HG03575 (cell line): ENCODE data around the gene PPP5C.
"Not testable (repeated sequence)": the region's sequence is repeated elsewhere in the genome, so short reads cannot be mapped to it uniquely, and the experiment has no call there.

Experiments used
- ATAC-seq: cut with Tn5 transposase; IDR thresholded peaks from one replicate; pipeline ENCODE4 v1.9.1; 2021; ENCODE audit not compliant: unreplicated experiment, insufficient number of reproducible peaks, low FRiP score; ENCODE audit errors: extremely low read depth

Gene PPP5C

DNA sequence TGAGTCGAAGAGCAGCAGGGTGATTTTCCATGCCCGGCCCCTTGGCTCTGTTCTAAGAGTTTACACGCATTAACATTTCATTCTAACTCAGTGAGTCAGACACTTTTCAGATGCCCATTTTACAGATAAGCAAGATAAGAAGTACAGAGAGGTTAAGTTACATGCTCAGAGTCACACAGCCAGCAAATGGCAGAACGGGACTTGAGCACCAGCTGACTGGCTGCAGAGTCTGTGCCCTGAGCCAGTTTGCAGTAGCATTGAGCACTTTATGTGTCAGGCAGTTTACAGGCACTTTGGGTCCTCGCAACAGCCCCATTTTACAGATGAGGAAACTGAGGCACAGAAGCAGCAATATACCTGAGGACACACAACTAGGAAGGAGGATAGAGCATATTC, 47.5 kb downstream of the PPP5C start:
- ATAC-seq, result no peak

GRCh38 chr19:46397801-46398479, 51.1 kb downstream of the PPP5C start:
- not testable (repeated sequence) for ATAC-seq

DNA sequence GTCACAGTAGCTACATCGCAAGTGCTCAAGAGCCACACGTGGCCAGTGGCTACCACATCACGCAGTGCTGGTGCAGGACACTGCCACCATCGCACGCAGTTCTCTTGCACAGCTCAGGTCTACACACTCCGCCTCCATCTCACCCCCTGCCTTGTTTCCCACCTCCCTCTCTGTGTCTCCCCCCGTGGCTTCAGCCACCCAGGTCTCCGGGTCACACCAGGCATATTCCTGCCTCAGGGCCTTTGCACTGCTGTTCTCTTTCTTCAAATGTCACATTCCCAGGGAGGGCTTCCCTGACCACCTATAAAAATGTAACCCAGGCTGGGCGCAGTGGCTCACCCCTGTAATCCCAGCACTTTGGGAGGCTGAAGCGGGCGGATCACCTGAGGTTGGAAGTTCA, 55.8 kb downstream of the PPP5C start:
- ATAC-seq, result no peak

- ATAC-seq, result no peak
These were observed 57.3 kb downstream of the PPP5C start for GRCh38 chr19:46404055-46404752.

DNA sequence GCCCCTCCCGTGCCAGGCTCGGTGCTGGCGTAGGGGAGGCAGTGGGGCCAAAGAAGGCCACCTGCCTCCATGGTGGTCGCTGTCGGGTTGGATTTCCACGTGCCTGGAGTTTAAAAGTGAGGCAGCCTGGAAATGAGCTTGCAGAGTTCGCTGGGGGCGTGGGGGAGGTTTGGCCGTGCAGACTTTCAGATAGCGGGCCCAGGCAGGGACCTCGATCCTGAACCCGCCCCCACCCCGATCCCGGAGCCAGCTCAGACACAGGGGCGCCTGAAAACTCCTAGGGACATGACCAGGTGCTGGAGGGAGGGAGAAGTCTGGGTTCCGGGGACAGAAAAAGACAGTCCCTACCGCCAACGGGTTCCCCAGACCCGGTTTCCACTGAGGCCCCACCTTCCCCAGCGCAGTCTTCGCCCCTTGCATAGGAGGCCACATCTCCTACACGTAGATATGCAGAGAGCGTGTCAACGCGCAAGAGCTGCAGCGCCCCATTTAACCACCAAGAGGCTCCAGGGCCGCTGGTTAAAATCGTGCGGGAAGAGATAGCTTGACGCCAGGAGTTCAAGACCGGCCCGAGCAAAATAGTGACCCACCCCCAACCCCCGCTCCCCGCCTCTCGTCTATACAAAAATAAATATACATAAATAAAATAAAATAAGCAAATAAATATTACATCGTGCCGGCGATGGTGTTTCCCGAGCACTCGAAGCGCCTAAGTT, 58.0 kb downstream of the PPP5C start:
- ATAC-seq, result no peak

GRCh38 chr19:46406976-46407375, 60.1 kb downstream of the PPP5C start:
- no peak for ATAC-seq

GRCh38 chr19:46407856-46408663, 61.2 kb downstream of the PPP5C start:
- no peak for ATAC-seq

GRCh38 chr19:46408664-46409039, 61.8 kb downstream of the PPP5C start:
- no peak for ATAC-seq

DNA sequence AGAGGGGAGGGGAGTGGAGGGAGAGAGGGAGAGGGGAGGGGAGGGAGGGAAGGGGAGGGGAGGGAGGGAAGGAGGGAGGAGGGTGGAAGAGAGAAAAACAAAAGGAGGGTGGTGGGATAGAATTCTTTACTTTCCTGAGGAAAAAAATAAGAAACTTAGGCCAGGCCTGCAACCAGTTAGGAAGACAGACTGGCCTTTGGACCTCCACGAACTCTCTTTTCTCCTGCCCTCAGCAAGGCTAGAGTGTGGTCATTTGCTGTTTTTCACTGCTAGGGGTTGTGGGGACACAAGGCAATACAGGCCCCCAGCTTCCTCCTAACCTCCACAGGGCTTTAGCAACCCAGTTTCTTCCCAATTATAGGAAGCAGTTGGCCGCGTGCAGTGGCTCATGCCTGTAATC, 62.3 kb downstream of the PPP5C start:
- ATAC-seq, result no peak

- ATAC-seq, result no peak
These were observed 63.6 kb downstream of the PPP5C start for GRCh38 chr19:46410205-46411087.

- no peak for ATAC-seq
These were observed 64.4 kb downstream of the PPP5C start for GRCh38 chr19:46411088-46411924.

DNA sequence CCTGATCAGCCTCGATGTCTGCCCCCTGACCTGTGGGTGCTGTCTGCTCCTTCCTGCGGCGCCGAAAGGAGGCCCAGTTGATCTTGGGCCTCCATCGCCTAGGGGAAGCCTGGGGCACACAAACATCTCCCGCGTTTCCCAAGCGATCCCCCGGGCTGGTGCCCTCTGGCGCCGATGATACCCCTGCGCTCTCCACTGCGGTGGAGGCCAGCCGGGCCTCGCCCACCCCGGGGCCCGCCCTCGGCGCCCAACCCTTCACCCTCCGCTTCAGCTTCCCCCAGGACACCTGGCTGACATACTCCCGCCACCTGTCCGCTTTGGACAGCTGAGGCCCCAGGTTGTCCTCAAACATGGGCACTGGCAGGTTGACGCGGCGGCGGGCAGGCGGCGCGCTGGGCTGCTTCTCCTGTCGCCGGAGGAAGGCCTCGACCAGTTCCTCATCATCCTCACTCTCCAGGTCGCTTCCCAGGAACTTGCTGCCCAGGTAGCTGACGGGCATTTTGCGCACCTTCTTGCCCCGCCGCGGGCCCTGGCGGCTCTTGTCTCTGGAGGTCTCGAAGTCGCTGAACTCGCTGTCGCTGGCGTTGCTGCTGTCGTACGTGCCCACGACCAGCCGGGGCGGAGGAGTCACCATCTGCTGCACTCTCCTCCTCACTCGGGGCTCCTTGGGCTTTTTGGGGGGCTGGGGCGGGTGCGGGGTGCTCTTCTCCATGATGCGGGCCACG, 65.2 kb downstream of the PPP5C start:
- no peak for ATAC-seq

DNA sequence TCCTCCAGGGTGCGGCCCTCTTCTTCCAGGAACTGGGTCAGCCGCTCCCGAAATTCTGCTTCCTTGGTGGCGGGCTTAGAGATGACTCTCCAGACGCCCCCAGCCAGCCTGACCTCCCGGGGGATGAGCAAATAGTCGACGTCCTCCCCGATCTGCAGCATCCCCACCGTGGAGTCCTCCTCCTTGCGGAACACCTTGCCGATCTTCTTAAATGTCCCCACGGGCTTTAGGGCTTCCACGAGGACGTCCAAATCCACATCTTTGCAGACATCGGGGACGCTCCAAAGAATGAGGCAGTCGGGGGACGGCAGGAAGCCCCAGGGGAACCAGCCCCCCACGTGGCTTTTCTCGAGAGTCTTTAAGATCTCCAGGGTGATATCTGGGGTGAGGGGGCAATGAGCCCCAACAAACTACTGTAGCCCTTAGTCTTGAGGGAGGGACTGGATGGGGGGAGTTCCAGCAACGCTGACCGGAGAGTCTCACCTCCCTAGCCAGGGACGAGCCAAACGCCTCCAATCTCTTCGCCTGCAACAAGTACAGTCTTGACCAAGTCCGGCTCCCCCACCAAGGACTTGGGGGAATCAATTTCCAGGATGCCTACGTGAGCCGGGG, 65.9 kb downstream of the PPP5C start:
- ATAC-seq, result no peak

DNA sequence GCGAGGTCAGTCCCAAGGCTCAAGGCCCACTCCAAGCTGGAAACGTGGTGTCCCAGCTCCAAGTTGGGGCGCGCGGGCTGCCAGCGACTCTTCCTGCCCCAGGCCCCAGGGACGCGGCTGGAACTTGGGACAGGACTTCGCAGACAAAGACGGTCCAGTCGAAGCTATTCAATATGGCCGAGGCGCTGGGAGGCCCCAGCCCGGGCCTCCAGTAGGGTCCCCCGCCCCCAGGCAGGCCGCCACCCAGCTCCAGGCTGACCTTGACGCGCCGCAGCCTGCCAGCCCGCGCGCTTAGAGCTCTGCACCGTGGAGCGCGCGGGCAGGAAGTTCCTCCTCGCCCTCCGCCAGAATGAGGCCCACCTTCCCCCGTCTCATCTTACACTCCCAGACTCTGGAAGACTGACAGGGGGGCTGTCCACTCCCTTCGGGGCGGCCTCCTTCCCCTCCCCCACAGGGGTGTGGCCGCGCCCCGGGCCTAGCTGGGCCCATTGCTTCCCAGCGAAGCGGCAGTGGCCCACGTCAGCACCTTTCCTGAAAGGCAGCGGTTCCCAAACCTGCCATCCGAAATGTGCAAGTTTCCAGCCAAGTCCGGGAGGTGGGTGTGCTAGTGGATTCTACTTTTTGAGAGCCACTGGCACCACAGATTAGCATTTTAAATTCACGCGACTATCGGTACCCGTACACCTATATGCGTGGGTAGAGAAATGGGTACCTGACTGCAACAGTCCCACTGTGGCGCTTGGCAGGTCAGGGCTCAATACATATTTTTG, 66.6 kb downstream of the PPP5C start, which contains the start of gene CCDC8:
Gene CCDC8 (minus strand): TSS at position 303 of the 770 bp plus-strand sequence. CDS start 754 bp downstream, outside the sequence.
- ATAC-seq, result no peak

DNA sequence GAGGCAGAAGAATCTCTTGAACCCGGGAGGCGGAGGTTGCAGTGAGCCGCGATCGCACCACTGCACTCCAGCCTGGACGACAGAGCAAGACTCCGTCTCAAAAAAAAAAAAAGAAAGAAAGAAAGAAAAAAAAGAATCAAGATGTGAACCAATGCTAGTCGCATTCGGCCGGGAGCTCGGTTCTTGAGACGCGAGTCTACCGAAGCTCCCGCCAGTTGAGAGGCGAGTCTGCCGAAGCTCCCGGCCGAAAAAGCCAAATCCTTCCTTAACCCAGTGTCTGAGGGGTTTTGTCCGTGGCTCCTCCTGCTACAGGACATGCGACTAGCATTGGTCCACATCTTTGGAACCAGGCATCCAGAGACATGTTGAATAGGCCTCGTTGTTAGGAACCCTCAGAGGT, 68.0 kb downstream of the PPP5C start:
- not testable (repeated sequence) for ATAC-seq
